DND-41 (cell line): ENCODE results near the gene NFKBIZ.

Experiments used
- EZH2 ChIP-seq: IDR thresholded peaks from 3 replicates; pipeline ENCODE4 v1.6.1; 2012; ENCODE audit warnings: borderline replicate concordance, low read depth, mild to moderate bottlenecking, moderate library complexity, low read length, inconsistent platforms; ENCODE audit not compliant: severe bottlenecking
- TF ChIP-seq, protein P1 (sequence below): IDR thresholded peaks from 2 replicates; pipeline ENCODE4 v1.5.1; 2012; ENCODE audit warnings: borderline replicate concordance, low read length, moderate library complexity, mild to moderate bottlenecking; ENCODE audit not compliant: poor library complexity, severe bottlenecking; ENCODE audit errors: extremely low read depth

DNA sequence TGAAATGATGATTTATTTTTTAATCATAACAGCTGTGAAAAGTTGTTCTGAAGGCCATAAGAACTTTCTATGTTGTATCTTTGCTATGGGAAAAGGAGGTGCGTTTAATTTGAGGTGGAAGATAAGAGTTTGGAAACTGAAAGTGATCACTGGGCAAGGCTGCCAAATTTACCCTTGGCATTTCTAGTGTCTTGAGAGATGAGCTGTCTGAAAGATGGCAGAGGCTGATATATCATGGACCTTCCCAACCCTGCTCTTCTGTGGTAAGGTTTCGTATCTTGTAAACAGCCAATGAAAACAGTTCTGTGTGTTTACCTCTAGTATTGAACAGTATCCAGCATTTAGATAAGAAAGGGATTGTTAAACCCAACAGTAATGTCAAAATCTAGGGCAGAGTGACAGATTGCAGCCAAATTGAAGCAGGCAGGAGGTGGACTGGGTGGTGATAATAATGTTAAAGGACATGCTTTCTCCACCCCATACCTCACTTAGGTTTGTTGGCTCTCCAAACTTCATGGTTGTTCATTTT lies 15.8 kb upstream of the NFKBIZ start:
- TF ChIP-seq, protein P1, sequence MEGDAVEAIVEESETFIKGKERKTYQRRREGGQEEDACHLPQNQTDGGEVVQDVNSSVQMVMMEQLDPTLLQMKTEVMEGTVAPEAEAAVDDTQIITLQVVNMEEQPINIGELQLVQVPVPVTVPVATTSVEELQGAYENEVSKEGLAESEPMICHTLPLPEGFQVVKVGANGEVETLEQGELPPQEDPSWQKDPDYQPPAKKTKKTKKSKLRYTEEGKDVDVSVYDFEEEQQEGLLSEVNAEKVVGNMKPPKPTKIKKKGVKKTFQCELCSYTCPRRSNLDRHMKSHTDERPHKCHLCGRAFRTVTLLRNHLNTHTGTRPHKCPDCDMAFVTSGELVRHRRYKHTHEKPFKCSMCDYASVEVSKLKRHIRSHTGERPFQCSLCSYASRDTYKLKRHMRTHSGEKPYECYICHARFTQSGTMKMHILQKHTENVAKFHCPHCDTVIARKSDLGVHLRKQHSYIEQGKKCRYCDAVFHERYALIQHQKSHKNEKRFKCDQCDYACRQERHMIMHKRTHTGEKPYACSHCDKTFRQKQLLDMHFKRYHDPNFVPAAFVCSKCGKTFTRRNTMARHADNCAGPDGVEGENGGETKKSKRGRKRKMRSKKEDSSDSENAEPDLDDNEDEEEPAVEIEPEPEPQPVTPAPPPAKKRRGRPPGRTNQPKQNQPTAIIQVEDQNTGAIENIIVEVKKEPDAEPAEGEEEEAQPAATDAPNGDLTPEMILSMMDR, result no peak
- no peak for TF ChIP-seq EZH2
